Muscle layer of duodenum (tissue), 2 donors: ENCODE results near the gene RBBP8.
A peak's percentile ranks its signal among the peaks of the same experiment; 100 is the strongest.

ENCODE experiments used
- H3K27ac ChIP-seq: one replicate; pipeline ENCODE4 v1.7.0; 2013; ENCODE audit warnings: mild to moderate bottlenecking, low read length
- H3K27me3 ChIP-seq: one replicate; pipeline ENCODE4 v1.7.0; 2013; ENCODE audit warnings: low read depth, mild to moderate bottlenecking, control low read depth, low read length
- H3K36me3 ChIP-seq, 2 donors: one replicate each; pipeline ENCODE4 v1.7.0; 2013; ENCODE audit warnings: low read length in 2 of 2, control low read depth in 1 of 2, mild to moderate bottlenecking in 1 of 2; ENCODE audit not compliant: insufficient read depth in 2 of 2, control insufficient read depth in 1 of 2
- H3K4me1 ChIP-seq, 2 donors: one replicate each; pipeline ENCODE4 v1.7.0; 2013; ENCODE audit warnings: low read length in 2 of 2, mild to moderate bottlenecking in 2 of 2, control low read depth in 1 of 2, moderate library complexity in 1 of 2; ENCODE audit not compliant: insufficient read depth in 2 of 2, control insufficient read depth in 1 of 2
- H3K4me3 ChIP-seq, 2 donors: one replicate each; pipeline ENCODE4 v1.7.0; 2013; ENCODE audit warnings: low read length in 2 of 2, low read depth in 1 of 2, mild to moderate bottlenecking in 1 of 2
- H3K9me3 ChIP-seq, 2 donors: one replicate each; pipeline ENCODE4 v1.7.0; 2013; ENCODE audit warnings: low read length in 2 of 2, control low read depth in 1 of 2, mild to moderate bottlenecking in 1 of 2; ENCODE audit not compliant: control insufficient read depth in 1 of 2
- donor health status: healthy.

RBBP8 gene

DNA sequence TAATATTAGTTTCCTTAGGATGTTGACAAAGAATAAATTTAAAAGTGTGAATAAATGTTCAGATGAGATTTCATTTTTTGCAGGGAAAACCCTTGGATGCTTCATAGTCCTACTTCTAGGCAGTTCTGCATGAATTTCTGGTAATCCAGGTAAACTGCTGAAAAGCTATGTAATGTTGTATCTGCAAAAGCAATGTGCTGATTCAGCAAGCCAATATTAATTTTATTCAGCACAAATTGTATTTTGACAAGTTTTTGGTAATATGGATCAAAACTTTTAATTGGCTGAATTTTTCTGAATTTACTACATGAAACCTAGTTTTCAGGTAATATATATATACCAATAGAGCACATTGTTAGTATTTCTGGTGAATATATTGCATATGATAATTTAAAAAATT, 17.8 kb upstream of the RBBP8 start:
- Histone ChIP-seq H3K27ac (no peak overlapping the region), H3K36me3 (no peaks in the 10 kb centered on the region), H3K9me3 (no peaks in the 10 kb centered on the region), H3K27me3 (no peaks in the 10 kb centered on the region), H3K4me1 (no peaks in the 10 kb centered on the region), H3K4me3 (no peak overlapping the region)

DNA sequence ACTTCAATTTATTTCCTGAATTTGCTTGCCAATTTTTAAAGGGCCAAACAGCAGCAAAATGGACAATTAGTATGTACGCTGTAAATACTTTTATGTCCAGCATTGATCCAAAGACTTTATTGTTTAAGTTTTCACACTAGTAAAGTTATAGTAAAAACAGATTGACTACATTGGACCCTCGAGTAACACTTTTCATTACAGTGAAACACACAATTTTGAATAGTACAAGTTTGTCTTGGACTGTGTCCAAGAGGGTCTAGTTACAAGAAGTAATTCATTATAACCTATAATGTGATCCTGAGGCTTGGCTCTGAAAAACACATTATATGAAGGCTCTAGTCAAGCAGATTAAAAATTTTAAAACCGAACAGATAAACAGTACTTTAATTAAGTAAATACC, 11.4 kb upstream of the RBBP8 start:
- H3K9me3 ChIP-seq = no peaks in the 10 kb centered on the region
- no peaks in the 10 kb centered on the region for H3K27me3 ChIP-seq
- H3K4me3 ChIP-seq = no peak overlapping the region
- H3K27ac ChIP-seq = no peak overlapping the region
- H3K36me3 ChIP-seq = no peaks in the 10 kb centered on the region
- no peaks in the 10 kb centered on the region for H3K4me1 ChIP-seq

DNA sequence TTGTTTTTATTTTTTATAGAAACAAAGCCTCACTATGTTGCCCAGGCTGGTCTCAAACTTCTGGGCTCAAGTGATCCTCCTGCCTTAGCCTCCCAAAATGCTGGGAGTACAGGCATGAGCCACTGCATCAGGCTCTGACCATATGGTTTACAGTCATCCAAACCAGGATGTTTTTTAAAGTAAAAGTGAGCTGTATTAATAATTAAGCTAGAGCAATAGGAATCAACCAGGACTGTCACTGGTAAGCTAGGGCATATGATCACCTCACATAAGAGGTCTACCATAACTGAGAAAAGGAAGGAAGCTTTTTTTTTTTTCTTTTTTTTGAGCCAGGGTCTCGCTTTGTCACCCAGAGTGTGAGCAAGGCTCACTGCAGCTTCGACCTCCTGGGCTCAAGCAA, 8.5 kb upstream of the RBBP8 start:
- no peaks in the 10 kb centered on the region for H3K4me1 ChIP-seq
- no peak overlapping the region for H3K4me3 ChIP-seq
- H3K27ac ChIP-seq = no peak overlapping the region

DNA sequence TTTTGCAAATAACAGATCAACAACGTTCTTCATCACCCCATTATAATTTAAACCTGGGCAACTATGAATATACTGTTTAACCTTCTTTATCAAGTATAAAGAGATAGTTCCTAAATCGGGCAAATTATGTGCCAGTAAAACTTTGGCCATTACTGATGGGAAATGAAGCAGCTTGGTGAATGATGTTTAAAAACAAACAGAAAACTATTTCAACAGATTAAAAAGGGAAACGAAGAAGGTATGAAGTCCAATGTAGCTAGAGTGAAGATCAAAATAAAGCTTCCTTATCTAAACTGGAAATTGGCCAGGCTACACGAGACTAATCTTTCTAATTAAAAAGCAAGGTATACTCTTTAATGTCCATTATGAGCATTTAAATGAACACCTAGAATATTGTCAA, 6.7 kb upstream of the RBBP8 start:
- H3K27me3 ChIP-seq = no peaks in the 10 kb centered on the region
- H3K36me3 ChIP-seq = no peaks in the 10 kb centered on the region
- no peak overlapping the region for H3K27ac ChIP-seq
- no peaks in the 10 kb centered on the region for H3K4me1 ChIP-seq
- H3K9me3 ChIP-seq = no peaks in the 10 kb centered on the region
- no peak overlapping the region for H3K4me3 ChIP-seq

More for the DNA sequence above, 8.5 kb upstream of the RBBP8 start:
- no peaks in the 10 kb centered on the region for H3K9me3 ChIP-seq
- H3K27me3 ChIP-seq = no peaks in the 10 kb centered on the region
- H3K36me3 ChIP-seq = no peaks in the 10 kb centered on the region

DNA sequence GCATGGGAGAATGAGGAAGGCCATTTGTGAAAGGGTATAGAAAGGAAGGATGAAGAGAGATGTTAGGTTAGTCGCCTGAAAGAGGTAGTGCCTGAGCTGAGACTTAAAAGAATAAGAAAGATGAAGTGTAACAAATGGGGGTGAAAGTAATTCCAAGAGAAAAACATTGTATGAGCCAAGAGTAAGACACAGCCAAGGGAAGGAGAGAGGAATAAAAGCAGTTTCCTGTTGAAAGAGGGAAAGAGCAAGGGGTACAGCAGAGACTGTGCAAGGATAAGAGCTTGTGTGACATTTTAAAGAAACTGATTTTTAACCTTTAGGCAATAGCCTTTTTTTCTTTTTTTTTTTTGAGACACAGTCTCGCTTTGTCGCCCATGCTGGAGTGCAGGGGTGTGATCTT, 4.8 kb upstream of the RBBP8 start:
- Histone ChIP-seq H3K36me3 (no peaks in the 10 kb centered on the region), H3K27me3 (no peaks in the 10 kb centered on the region), H3K4me3 (no peak overlapping the region), H3K4me1 (peaks cover 0 to 7% of the 10 kb centered on the region in 2 donors), H3K27ac (no peak overlapping the region), H3K9me3 (no peaks in the 10 kb centered on the region)

DNA sequence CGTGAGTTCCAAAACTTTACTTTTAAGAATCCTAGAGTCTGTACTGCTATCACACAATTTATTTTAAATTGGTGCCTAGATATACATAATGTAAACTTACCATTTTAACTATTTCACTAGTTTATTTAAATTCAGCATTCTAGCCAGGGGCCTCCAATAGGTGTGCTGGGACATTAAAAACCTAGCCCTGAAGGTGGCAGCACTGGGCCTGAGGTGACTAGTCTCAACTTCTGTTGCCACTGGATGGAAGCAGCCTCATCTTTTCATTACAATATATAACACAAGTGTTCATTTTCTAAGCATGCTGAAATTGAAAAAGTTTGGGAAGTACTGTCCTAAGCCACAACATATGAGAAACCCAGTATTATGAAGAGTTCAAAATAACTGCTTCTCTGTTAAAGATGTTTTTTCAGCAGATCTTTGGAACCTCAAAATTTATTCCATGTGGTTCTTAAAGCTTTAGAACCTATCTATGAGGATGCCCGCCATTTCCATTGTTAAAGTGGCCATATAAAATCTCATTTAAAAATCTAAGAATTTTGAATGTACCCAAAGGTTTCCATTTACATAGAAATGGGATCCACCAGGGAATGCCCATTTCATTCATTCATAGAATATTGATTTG, 2.9 kb upstream of the RBBP8 start:
- H3K36me3 ChIP-seq = no peaks in the 10 kb centered on the region
- H3K27me3 ChIP-seq = no peaks in the 10 kb centered on the region
- H3K4me3 ChIP-seq = no peak overlapping the region
- no peak overlapping the region for H3K27ac ChIP-seq
- H3K9me3 ChIP-seq = no peaks in the 10 kb centered on the region
- H3K4me1 ChIP-seq = peaks cover 0 to 7% of the 10 kb centered on the region in 2 donors

DNA sequence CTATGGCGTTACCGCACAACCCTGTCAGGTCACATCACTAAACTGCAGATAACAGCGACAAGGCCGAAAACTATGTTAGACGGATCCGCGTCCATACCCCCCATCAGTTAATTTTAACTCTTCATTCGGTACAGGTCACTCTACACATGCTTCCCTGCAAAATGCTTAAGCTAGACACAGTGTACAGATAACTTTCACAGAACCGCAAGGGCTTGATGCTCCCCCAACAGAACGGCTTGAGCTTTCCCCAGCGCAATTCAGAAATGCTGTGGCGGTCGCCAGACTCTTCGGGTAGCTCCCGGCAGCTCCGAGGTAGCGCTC, 283 bp upstream of the RBBP8 start:
- Histone ChIP-seq H3K4me1 (peaks cover 0 to 7% of the 10 kb centered on the region in 2 donors), H3K27ac (peak overlapping the region; percentile 95), H3K4me3 (peak overlapping the region; percentile 73 to 92), H3K36me3 (no peaks in the 10 kb centered on the region), H3K27me3 (no peaks in the 10 kb centered on the region), H3K9me3 (no peaks in the 10 kb centered on the region)

DNA sequence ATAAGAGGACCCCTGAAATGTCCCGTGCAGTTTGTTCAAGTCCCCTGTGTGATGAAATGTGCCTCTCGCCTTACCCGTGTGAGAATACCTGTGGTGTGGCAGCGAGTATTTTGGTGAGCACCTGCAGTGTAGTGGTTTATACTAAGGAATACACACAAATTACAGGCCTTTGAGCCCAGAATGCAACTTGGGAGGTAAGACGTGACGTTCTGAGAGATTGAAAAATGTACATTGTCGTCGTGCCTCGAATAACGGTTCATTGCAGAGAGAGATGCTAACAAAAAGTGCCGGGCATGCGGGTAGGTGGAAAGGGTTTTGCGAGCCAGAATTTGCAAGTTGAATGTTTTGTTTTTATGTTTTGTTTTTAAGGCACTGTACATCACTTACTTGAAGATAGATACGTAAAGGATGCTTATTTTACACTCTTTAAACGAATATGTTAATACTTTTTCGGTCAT, 867 bp downstream of the RBBP8 start:
- Histone ChIP-seq H3K36me3 (no peaks in the 10 kb centered on the region), H3K27me3 (no peaks in the 10 kb centered on the region), H3K9me3 (no peaks in the 10 kb centered on the region), H3K27ac (peak overlapping the region; percentile 95), H3K4me1 (peaks cover 0 to 7% of the 10 kb centered on the region in 2 donors), H3K4me3 (peak overlapping the region; percentile 73 to 92)

DNA sequence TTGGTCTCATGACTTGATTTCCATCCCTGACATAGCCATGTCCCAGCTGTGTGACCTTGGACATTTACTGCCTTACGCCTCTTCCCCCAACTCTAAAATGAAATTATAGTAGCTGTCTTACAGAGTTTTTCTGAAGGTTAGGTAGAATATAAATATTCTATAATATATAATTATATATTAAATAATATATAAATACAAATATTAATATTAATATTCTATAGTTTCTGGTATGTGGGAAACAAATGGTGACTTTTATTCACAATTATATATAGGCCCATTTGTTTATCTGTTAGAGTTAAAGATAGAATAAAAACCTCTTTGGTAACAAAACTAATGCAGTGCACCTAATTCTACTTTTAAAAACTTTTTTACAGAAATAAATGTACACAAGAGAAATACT, 1.7 kb downstream of the RBBP8 start:
- Histone ChIP-seq H3K4me3 (no peak overlapping the region), H3K27me3 (no peaks in the 10 kb centered on the region), H3K27ac (no peak overlapping the region), H3K9me3 (no peaks in the 10 kb centered on the region), H3K36me3 (no peaks in the 10 kb centered on the region), H3K4me1 (peaks cover 0 to 7% of the 10 kb centered on the region in 2 donors)

DNA sequence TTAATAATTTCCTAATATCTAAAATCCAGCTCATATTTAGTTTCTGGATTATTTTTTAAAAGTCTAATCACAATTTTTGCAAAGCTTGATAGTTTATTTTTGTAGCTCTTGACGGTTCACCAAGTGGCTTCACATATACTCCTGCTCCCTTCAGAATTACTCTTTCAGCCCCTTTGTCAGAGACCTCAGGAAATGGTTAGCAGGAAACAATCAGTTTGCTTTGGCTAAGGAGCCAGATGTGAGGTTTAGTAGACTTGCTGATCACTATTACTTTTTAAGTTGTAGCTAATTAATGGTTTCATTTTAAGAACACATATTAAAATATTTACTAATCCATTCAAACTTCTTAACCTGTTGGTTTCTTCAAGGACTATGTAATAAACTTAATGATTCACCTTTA, 2.3 kb downstream of the RBBP8 start:
- Histone ChIP-seq H3K27me3 (no peaks in the 10 kb centered on the region), H3K9me3 (no peaks in the 10 kb centered on the region), H3K27ac (no peak overlapping the region), H3K4me1 (peaks cover 0 to 7% of the 10 kb centered on the region in 2 donors), H3K36me3 (no peaks in the 10 kb centered on the region), H3K4me3 (no peak overlapping the region)

DNA sequence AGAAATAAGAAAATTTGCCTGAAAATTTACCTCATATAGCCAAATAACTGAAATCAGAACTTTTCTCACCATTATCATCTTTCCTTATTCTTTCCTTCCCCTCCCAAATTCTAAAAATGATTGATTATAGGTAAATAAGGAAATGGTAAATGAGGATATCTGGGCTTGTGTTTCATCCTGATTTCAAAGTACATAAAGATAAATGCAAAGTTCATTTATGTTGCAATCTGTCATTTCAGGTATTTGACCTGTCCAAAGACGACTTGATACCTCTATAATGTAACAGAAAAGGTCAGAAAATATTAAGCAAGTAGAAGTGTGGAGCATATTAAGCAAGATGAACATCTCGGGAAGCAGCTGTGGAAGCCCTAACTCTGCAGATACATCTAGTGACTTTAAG, 3.4 kb downstream of the RBBP8 start:
- H3K9me3 ChIP-seq = no peaks in the 10 kb centered on the region
- peaks cover 0 to 7% of the 10 kb centered on the region in 2 donors for H3K4me1 ChIP-seq
- no peaks in the 10 kb centered on the region for H3K36me3 ChIP-seq
- H3K4me3 ChIP-seq = no peak overlapping the region
- H3K27me3 ChIP-seq = no peaks in the 10 kb centered on the region
- no peak overlapping the region for H3K27ac ChIP-seq

DNA sequence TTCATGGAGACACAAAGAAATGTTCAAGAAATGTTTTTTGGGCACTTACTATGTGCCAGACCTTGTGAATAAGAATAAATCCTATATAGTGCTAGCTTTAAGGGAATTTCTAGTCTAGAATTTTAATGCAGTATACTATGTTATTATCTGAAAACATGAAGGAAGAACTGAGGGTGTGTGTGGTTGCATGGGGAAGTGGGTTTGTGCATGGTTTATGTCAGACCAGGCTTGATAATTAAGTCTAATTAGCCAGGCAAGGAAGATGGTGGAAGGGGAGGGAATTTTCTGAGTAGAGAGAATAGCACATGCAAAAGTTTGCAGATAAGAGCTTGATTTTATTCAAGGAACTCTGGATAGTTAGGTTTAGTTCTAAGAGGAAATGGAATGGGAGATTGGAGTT, 6.5 kb downstream of the RBBP8 start:
- Histone ChIP-seq H3K27ac (no peak overlapping the region), H3K27me3 (no peaks in the 10 kb centered on the region)

More for the DNA sequence above, 6.5 kb downstream of the RBBP8 start:
- Histone ChIP-seq H3K36me3 (no peaks in the 10 kb centered on the region), H3K4me3 (no peak overlapping the region), H3K9me3 (no peaks in the 10 kb centered on the region), H3K4me1 (no peaks in the 10 kb centered on the region)
